H9 (cell line): ENCODE data around the gene DNAL1. TPM values are rescaled to one million over a fixed set of nuclear protein-coding genes. Genes with fewer than 3 reads are reported as not detected.
A peak's percentile ranks its signal among the peaks of the same experiment; 100 is the strongest.

Source experiments
- DNase-seq: peaks from one replicate; pipeline ENCODE4 v3.0.0-alpha.2; 2017
- H2AFZ ChIP-seq: one replicate; pipeline ENCODE4 v1.6.1; 2013; ENCODE audit warnings: mild to moderate bottlenecking, low read length, control low read depth, moderate library complexity
- H2AK5ac ChIP-seq: 2 replicates; pipeline ENCODE4 v1.6.1; 2013; ENCODE audit warnings: low read length, control low read depth, mixed read lengths; ENCODE audit not compliant: insufficient read length
- H2BK120ac ChIP-seq: one replicate; pipeline ENCODE4 v1.6.1; 2013; ENCODE audit warnings: low read depth, mild to moderate bottlenecking, low read length, control low read depth, inconsistent platforms; ENCODE audit not compliant: poor library complexity, severe bottlenecking
- H2BK12ac ChIP-seq: 2 replicates; pipeline ENCODE4 v1.6.1; 2013; ENCODE audit warnings: low read length, control low read depth, mixed read lengths, low read depth; ENCODE audit not compliant: insufficient read length
- H2BK15ac ChIP-seq: 2 replicates; pipeline ENCODE4 v1.6.1; 2013; ENCODE audit warnings: low read depth, low read length, control low read depth
- H2BK20ac ChIP-seq: one replicate; pipeline ENCODE4 v1.6.1; 2013; ENCODE audit warnings: low read depth, mild to moderate bottlenecking, low read length, control low read depth, inconsistent platforms; ENCODE audit not compliant: poor library complexity, severe bottlenecking
- H2BK5ac ChIP-seq: 2 replicates; pipeline ENCODE4 v1.6.1; 2013; ENCODE audit warnings: low read length, control low read depth, mixed read lengths; ENCODE audit not compliant: insufficient read length
- H3K14ac ChIP-seq: 2 replicates; pipeline ENCODE4 v1.6.1; 2013; ENCODE audit warnings: low read length, control low read depth; ENCODE audit not compliant: insufficient read depth
- H3K18ac ChIP-seq: 2 replicates; pipeline ENCODE4 v1.6.1; 2013; ENCODE audit warnings: low read depth, mild to moderate bottlenecking, mixed read lengths, low read length, control low read depth; ENCODE audit not compliant: insufficient read length
- H3K23ac ChIP-seq: 2 replicates; pipeline ENCODE4 v1.6.1; 2013; ENCODE audit warnings: low read length, control low read depth, mixed read lengths, low read depth; ENCODE audit not compliant: insufficient read length
- H3K23me2 ChIP-seq: 2 replicates; pipeline ENCODE4 v1.6.1; 2013; ENCODE audit warnings: low read depth, mild to moderate bottlenecking, mixed read lengths, low read length, control low read depth; ENCODE audit not compliant: insufficient read length, poor library complexity, severe bottlenecking
- H3K27ac ChIP-seq: 2 replicates; pipeline ENCODE4 v1.5.1; 2013; ENCODE audit warnings: low read length, control low read depth, mixed read lengths, low read depth; ENCODE audit not compliant: insufficient read length
- H3K27me3 ChIP-seq: 2 replicates; pipeline ENCODE4 v1.6.1; 2013; ENCODE audit warnings: low read length, control low read depth, inconsistent platforms; ENCODE audit not compliant: insufficient read depth
- H3K4ac ChIP-seq: 2 replicates; pipeline ENCODE4 v1.6.1; 2013; ENCODE audit warnings: low read depth, mild to moderate bottlenecking, control low read depth, inconsistent platforms, low read length, moderate library complexity
- H3K4me1 ChIP-seq: 2 replicates; pipeline ENCODE4 v1.6.1; 2013; ENCODE audit warnings: low read length, control low read depth, inconsistent platforms; ENCODE audit not compliant: insufficient read depth
- H3K4me2 ChIP-seq: 2 replicates; pipeline ENCODE4 v1.6.1; 2013; ENCODE audit warnings: low read length, control low read depth, mixed read lengths; ENCODE audit not compliant: insufficient read length, insufficient read depth
- H3K56ac ChIP-seq: 2 replicates; pipeline ENCODE4 v1.6.1; 2013; ENCODE audit warnings: low read depth, mild to moderate bottlenecking, mixed read lengths, low read length, control low read depth; ENCODE audit not compliant: insufficient read length
- H3K79me1 ChIP-seq: 2 replicates; pipeline ENCODE4 v1.6.1; 2013; ENCODE audit warnings: low read depth, mild to moderate bottlenecking, moderate library complexity, low read length, control low read depth, inconsistent platforms; ENCODE audit not compliant: insufficient read depth, poor library complexity, severe bottlenecking
- H3K79me2 ChIP-seq: 2 replicates; pipeline ENCODE4 v1.6.1; 2013; ENCODE audit warnings: low read length, control low read depth, inconsistent platforms; ENCODE audit not compliant: insufficient read depth
- H3K9ac ChIP-seq: 2 replicates; pipeline ENCODE4 v1.6.1; 2013; ENCODE audit warnings: low read length, control low read depth, mixed read lengths; ENCODE audit not compliant: insufficient read length; ENCODE audit errors: extremely low read depth
- H3K9me3 ChIP-seq: one replicate; pipeline ENCODE4 v1.6.1; 2013; ENCODE audit warnings: low read depth, low read length, inconsistent platforms; ENCODE audit not compliant: control insufficient read depth
- H3T11ph ChIP-seq: one replicate; pipeline ENCODE4 v1.6.1; 2013; ENCODE audit warnings: mild to moderate bottlenecking, low read length, control low read depth, inconsistent platforms
- H4K20me1 ChIP-seq: one replicate; pipeline ENCODE4 v1.6.1; 2013; ENCODE audit not compliant: control insufficient read depth, insufficient read length, insufficient read depth
- H4K5ac ChIP-seq: 2 replicates; pipeline ENCODE4 v1.6.1; 2013; ENCODE audit warnings: low read depth, mild to moderate bottlenecking, mixed read lengths, low read length, control low read depth; ENCODE audit not compliant: insufficient read length
- H4K8ac ChIP-seq: replicated peaks from 2 replicates; pipeline ENCODE4 v1.6.1; 2013; ENCODE audit warnings: low read length, control low read depth, mixed read lengths, low read depth; ENCODE audit not compliant: insufficient read length
- H4K91ac ChIP-seq: 2 replicates; pipeline ENCODE4 v1.6.1; 2013; ENCODE audit warnings: low read depth, mild to moderate bottlenecking, moderate library complexity, mixed read lengths, low read length, control low read depth; ENCODE audit not compliant: insufficient read length
- H3K27ac Mint-ChIP-seq, 3 experiments: 2 replicates in 2 of 3; 3 replicates in 1 of 3; pipeline ENCODE4 v1.8.0; 2020 to 2021; ENCODE audit warnings: mixed read lengths in 3 of 3, mild to moderate bottlenecking in 1 of 3, moderate library complexity in 1 of 3
- H3K27me3 Mint-ChIP-seq: 2 replicates; pipeline ENCODE4 v1.8.0; 2021; ENCODE audit warnings: low read depth, mild to moderate bottlenecking, moderate library complexity, mixed read lengths
- H3K36me3 Mint-ChIP-seq, 3 experiments: 2 replicates in 2 of 3; 3 replicates in 1 of 3; pipeline ENCODE4 v1.8.0; 2020 to 2021; ENCODE audit warnings: low read depth in 3 of 3, mixed read lengths in 3 of 3; ENCODE audit not compliant: insufficient read depth in 1 of 3
- H3K4me1 Mint-ChIP-seq, 2 experiments: 2 replicates each; pipeline ENCODE4 v1.8.0; 2020; ENCODE audit warnings: mixed read lengths in 2 of 2
- H3K4me3 Mint-ChIP-seq, 2 experiments: 2 replicates in 1 of 2; 3 replicates in 1 of 2; pipeline ENCODE4 v1.8.0; 2020 to 2021; ENCODE audit warnings: mild to moderate bottlenecking in 2 of 2, mixed read lengths in 2 of 2, moderate library complexity in 1 of 2
- H3K9me3 Mint-ChIP-seq, 2 experiments: 2 replicates in 1 of 2; 3 replicates in 1 of 2; pipeline ENCODE4 v1.8.0; 2020; ENCODE audit warnings: mild to moderate bottlenecking in 2 of 2, mixed read lengths in 2 of 2, moderate library complexity in 1 of 2
- WGBS: extraction: QIAGEN DNeasy Blood & Tissue Kit; methylation state at CpG from one replicate; pipeline ENCODE4 v1.1.7; 2013; ENCODE audit warnings: missing lambda C conversion rate, low lambda C conversion rate, mixed read lengths; ENCODE audit not compliant: insufficient read length; ENCODE audit errors: extremely low coverage; 5-methylcytosine and 5-hydroxymethylcytosine counted together
- total RNA-seq: library from RNA; stranded (reverse); gene quantifications from 2 replicates; pipeline ENCODE4 v1.2.1, GENCODE V29; 2021
- TF ChIP-seq, protein P1 (sequence below): fragments of 200-600 bp; sonication (generic); conservative IDR thresholded peaks from 3 replicates; pipeline ENCODE4 v1.8.0; 2021; ENCODE audit warnings: antibody characterized with exemption, mild to moderate bottlenecking

The DNAL1 gene
- total RNA-seq, 1 experiment from 2014 or later, result 17.7 TPM

DNA sequence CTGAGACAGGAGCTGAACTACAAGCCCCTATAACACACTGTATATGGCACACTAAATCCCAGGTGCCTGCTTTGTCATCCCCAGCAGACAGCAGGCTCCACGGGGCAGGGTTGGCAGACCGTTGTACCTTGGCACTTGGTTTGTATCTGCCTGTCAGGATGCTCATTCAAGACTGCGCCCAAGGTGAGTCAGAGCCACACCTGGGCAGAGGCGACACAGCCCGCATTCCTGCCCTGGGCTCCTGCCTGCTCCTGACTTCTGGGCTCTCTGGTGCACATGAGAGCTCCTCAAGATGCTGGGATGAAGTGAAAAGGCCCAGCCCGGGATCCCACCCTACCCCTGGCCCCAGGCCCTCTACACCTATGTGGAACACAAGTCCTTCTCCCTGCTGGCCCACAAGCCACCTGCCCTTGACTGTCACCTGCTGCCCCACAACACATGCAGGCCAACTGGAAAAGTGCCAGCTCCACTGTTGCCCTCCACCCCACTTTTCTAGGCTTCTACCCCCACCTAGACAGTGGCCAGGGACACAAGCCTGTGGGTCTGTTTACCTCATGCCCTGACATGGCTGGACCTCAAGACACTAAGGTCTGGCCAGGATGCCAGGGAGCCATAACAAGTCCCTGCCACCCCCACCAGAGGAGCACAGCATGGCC is 100.2 kb downstream of the DNAL1 start:
- H3K23ac ChIP-seq, result no peak overlapping the region
- H2AK5ac ChIP-seq, result no peak overlapping the region
- no peak overlapping the region for H2BK120ac ChIP-seq
- H3K79me2 ChIP-seq, result peaks cover 2% of the 10 kb centered on the region; the same call in 1 of the 2 replicates
- TF ChIP-seq, protein P1, sequence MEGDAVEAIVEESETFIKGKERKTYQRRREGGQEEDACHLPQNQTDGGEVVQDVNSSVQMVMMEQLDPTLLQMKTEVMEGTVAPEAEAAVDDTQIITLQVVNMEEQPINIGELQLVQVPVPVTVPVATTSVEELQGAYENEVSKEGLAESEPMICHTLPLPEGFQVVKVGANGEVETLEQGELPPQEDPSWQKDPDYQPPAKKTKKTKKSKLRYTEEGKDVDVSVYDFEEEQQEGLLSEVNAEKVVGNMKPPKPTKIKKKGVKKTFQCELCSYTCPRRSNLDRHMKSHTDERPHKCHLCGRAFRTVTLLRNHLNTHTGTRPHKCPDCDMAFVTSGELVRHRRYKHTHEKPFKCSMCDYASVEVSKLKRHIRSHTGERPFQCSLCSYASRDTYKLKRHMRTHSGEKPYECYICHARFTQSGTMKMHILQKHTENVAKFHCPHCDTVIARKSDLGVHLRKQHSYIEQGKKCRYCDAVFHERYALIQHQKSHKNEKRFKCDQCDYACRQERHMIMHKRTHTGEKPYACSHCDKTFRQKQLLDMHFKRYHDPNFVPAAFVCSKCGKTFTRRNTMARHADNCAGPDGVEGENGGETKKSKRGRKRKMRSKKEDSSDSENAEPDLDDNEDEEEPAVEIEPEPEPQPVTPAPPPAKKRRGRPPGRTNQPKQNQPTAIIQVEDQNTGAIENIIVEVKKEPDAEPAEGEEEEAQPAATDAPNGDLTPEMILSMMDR, result no peak
- no peak overlapping the region for H3K56ac ChIP-seq
- peak; percentile 22 for DNase-seq
- H3K27ac Mint-ChIP-seq, result no peak overlapping the region
- no peak overlapping the region for H2BK20ac ChIP-seq
- H3K4me1 ChIP-seq, result peaks cover 6% of the 10 kb centered on the region; the same call in 1 of the 2 replicates
- H3K4me2 ChIP-seq, result no peak overlapping the region
- H3K9ac ChIP-seq, result no peak overlapping the region
- H3K4me1 Mint-ChIP-seq, result peaks cover 58 to 64% of the 10 kb centered on the region in 2 experiments
- no peak overlapping the region for H3K4ac ChIP-seq
- no peak overlapping the region for H2BK5ac ChIP-seq
- no peaks in the 10 kb centered on the region for H3K36me3 Mint-ChIP-seq
- H3K27ac ChIP-seq, result no peak overlapping the region
- no peak overlapping the region for H3K18ac ChIP-seq
- no peaks in the 10 kb centered on the region for H3K23me2 ChIP-seq
- H3K4me3 Mint-ChIP-seq, result no peak overlapping the region
- no peaks in the 10 kb centered on the region for H3K9me3 ChIP-seq
- no peaks in the 10 kb centered on the region; a peak in 1 of 5 replicates for H3K9me3 Mint-ChIP-seq
- H4K20me1 ChIP-seq, result no peaks in the 10 kb centered on the region
- H4K8ac ChIP-seq, result no peak overlapping the region
- H3K79me1 ChIP-seq, result no peaks in the 10 kb centered on the region
- H4K91ac ChIP-seq, result no peak overlapping the region
- H3K14ac ChIP-seq, result no peak overlapping the region; the same call in 1 of the 2 replicates
- no peaks in the 10 kb centered on the region for H3K27me3 ChIP-seq
- peaks cover 2% of the 10 kb centered on the region; the same call in 1 of the 2 replicates for H3K27me3 Mint-ChIP-seq
- no peak overlapping the region for H2BK15ac ChIP-seq
- H2BK12ac ChIP-seq, result no peak overlapping the region
- no peak overlapping the region for H2AFZ ChIP-seq
- no peak overlapping the region for H4K5ac ChIP-seq
- no peak overlapping the region for H3T11ph ChIP-seq
- no CpG with 5 or more reads among the region's 6 CpGs for WGBS
